ENCODE measurements around the gene CNOT6.

GRCh38 chr5:180472269-180472668 is 21.9 kb upstream of the CNOT6 start:
- no peak for TF ChIP-seq CTCF (IDR thresholded peaks at IDR 0.05 in 2 of 3, conservative IDR thresholded peaks at IDR 0.05 in 1 of 3; ENCODE audit: control insufficient read depth in 2 of 3, extremely low read depth in 1 of 3, insufficient read depth in 1 of 3, low read depth in 3 of 3, low read length in 3 of 3)
- no peak for TF ChIP-seq IRF3 (IDR thresholded peaks at IDR 0.05)
- no peak for TF ChIP-seq ATF3 (IDR thresholded peaks at IDR 0.05; ENCODE audit: borderline replicate concordance, extremely low read depth, low read depth, low read length)
- TF ChIP-seq CEBPB (IDR thresholded peaks at IDR 0.05; ENCODE audit: borderline replicate concordance in 1 of 2, low read depth in 2 of 2, low read length in 2 of 2) = no peak
- TF ChIP-seq RELA (IDR thresholded peaks at IDR 0.05; ENCODE audit: borderline replicate concordance, partially characterized antibody) = no peak
- no peak for TF ChIP-seq FOXM1 (IDR thresholded peaks at IDR 0.05; ENCODE audit: low read depth, low read length)

Data from GM12878 (cell line).